ENCODE data around the gene TLR2. TPM values are rescaled to one million over a fixed set of nuclear protein-coding genes. Genes with fewer than 3 reads are reported as not detected.

The TLR2 gene
- total RNA-seq, 1 experiment from 2014 or later = 1.1 TPM

DNA sequence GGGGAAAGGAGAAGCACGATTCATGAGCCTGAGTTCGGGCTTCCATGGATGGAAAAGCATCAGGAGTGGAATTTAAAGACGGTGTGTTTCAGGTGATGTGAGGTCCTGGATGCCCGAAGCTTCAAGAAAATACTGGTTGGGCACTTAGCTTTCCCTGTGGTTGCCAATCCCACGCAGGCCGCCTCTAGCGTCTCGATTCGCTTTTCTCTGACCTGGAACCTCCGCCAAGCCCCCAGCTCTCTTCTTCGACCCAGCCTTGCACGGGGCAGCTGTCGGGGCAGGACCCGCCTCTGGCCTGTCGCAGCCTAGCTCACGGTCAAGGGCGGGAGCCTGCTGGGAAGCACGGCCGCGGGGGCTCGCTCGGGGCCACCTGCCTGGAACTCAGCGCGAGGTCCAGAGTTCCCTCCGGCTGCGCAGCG lies 308 bp upstream of the TLR2 start:
- peaks cover 35% of the 10 kb centered on the region for H3K27me3 ChIP-seq (replicated peaks; ENCODE audit: insufficient read depth, low read depth, low read length, poor library complexity)
- CTCF ChIA-PET = no interaction called here
- BruUV-seq (replicated peaks) = no TSS peak
- POLR2A ChIA-PET (ENCODE audit: low non-redundant PET) = no interaction called here
- H3K4me3 ChIP-seq (ENCODE audit: low read depth, low read length, poor library complexity, severe bottlenecking) = peak overlapping the region; percentile 38
- intact Hi-C loops (cut with micrococcal nuclease; ENCODE audit: unreplicated experiment) = no loop called here
- H3K36me3 ChIP-seq (ENCODE audit: insufficient read depth, low read length, poor library complexity, severe bottlenecking) = no peaks in the 10 kb centered on the region
- peaks cover 6% of the 10 kb centered on the region for H3K4me1 ChIP-seq (ENCODE audit: insufficient read depth, low read length, poor library complexity, severe bottlenecking)
- no peak for TF ChIP-seq EZH2 (IDR thresholded peaks at IDR 0.05; ENCODE audit: borderline replicate concordance, low read depth, low read length, poor library complexity, severe bottlenecking)
- TF ChIP-seq, protein P1, sequence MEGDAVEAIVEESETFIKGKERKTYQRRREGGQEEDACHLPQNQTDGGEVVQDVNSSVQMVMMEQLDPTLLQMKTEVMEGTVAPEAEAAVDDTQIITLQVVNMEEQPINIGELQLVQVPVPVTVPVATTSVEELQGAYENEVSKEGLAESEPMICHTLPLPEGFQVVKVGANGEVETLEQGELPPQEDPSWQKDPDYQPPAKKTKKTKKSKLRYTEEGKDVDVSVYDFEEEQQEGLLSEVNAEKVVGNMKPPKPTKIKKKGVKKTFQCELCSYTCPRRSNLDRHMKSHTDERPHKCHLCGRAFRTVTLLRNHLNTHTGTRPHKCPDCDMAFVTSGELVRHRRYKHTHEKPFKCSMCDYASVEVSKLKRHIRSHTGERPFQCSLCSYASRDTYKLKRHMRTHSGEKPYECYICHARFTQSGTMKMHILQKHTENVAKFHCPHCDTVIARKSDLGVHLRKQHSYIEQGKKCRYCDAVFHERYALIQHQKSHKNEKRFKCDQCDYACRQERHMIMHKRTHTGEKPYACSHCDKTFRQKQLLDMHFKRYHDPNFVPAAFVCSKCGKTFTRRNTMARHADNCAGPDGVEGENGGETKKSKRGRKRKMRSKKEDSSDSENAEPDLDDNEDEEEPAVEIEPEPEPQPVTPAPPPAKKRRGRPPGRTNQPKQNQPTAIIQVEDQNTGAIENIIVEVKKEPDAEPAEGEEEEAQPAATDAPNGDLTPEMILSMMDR (conservative IDR thresholded peaks at IDR 0.05; ENCODE audit: low read depth, low read length) = no peak
- H3K9me3 ChIP-seq (ENCODE audit: low read depth, low read length, poor library complexity, severe bottlenecking) = peaks cover 16% of the 10 kb centered on the region
- no peak overlapping the region for H3K27ac ChIP-seq (ENCODE audit: low read depth, low read length, poor library complexity, severe bottlenecking)
- no peak for DNase-seq (ENCODE audit: low spot score)

DNA sequence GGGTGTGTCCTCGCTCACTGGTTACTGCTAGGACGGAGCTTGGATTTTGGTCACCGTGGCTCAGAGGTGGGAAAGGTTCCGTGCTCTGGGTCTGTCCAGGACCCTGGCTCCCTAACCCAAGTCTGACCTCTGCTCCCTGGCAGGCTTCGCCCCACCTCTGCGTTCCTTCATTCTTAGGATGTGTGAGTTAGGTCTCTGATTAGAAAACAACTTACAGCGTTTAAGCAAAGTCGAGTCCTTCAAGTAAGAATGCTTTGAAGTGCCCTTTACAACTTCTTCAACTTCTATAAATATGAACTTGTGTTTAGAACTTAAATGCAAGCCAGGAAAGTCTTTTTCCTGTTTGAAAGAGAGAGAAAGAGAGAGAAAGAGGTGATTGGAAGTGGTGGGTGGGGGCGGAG lies 891 bp downstream of the TLR2 start:
- CTCF ChIA-PET = no interaction called here
- POLR2A ChIA-PET (ENCODE audit: low non-redundant PET) = no interaction called here
- H3K27me3 ChIP-seq (replicated peaks; ENCODE audit: insufficient read depth, low read depth, low read length, poor library complexity) = peaks cover 35% of the 10 kb centered on the region

DNA sequence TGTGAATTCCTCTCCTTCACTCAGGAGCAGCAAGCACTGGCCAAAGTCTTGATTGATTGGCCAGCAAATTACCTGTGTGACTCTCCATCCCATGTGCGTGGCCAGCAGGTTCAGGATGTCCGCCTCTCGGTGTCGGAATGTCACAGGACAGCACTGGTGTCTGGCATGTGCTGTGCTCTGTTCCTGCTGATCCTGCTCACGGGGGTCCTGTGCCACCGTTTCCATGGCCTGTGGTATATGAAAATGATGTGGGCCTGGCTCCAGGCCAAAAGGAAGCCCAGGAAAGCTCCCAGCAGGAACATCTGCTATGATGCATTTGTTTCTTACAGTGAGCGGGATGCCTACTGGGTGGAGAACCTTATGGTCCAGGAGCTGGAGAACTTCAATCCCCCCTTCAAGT lies 20.4 kb downstream of the TLR2 start:
- TF ChIP-seq EZH2 (IDR thresholded peaks at IDR 0.05; ENCODE audit: borderline replicate concordance, low read depth, low read length, poor library complexity, severe bottlenecking) = no peak
- TF ChIP-seq, protein P1 (conservative IDR thresholded peaks at IDR 0.05; ENCODE audit: low read depth, low read length) = no peak
- Histone ChIP-seq H3K27me3 (replicated peaks; ENCODE audit: insufficient read depth, low read depth, low read length, poor library complexity) (no peaks in the 10 kb centered on the region), H3K4me3 (ENCODE audit: low read depth, low read length, poor library complexity, severe bottlenecking) (no peak overlapping the region), H3K9me3 (ENCODE audit: low read depth, low read length, poor library complexity, severe bottlenecking) (no peaks in the 10 kb centered on the region), H3K36me3 (ENCODE audit: insufficient read depth, low read length, poor library complexity, severe bottlenecking) (no peaks in the 10 kb centered on the region), H3K27ac (ENCODE audit: low read depth, low read length, poor library complexity, severe bottlenecking) (no peak overlapping the region), H3K4me1 (ENCODE audit: insufficient read depth, low read length, poor library complexity, severe bottlenecking) (no peaks in the 10 kb centered on the region)
- ChIA-PET CTCF (no interaction called here), POLR2A (ENCODE audit: low non-redundant PET) (no interaction called here)
- BruUV-seq (replicated peaks) = no TSS peak
- no peak for DNase-seq (ENCODE audit: low spot score)
- intact Hi-C loops (cut with micrococcal nuclease; ENCODE audit: unreplicated experiment) = no loop called here

More for the DNA sequence above, 891 bp downstream of the TLR2 start:
- Histone ChIP-seq H3K36me3 (ENCODE audit: insufficient read depth, low read length, poor library complexity, severe bottlenecking) (no peaks in the 10 kb centered on the region), H3K9me3 (ENCODE audit: low read depth, low read length, poor library complexity, severe bottlenecking) (peaks cover 16% of the 10 kb centered on the region), H3K4me3 (ENCODE audit: low read depth, low read length, poor library complexity, severe bottlenecking) (peak overlapping the region; percentile 38), H3K27ac (ENCODE audit: low read depth, low read length, poor library complexity, severe bottlenecking) (no peak overlapping the region), H3K4me1 (ENCODE audit: insufficient read depth, low read length, poor library complexity, severe bottlenecking) (peaks cover 6% of the 10 kb centered on the region)
- BruUV-seq (replicated peaks) = no TSS peak
- TF ChIP-seq EZH2 (IDR thresholded peaks at IDR 0.05; ENCODE audit: borderline replicate concordance, low read depth, low read length, poor library complexity, severe bottlenecking) = no peak
- TF ChIP-seq, protein P1 (conservative IDR thresholded peaks at IDR 0.05; ENCODE audit: low read depth, low read length) = no peak
- intact Hi-C loops (cut with micrococcal nuclease; ENCODE audit: unreplicated experiment) = no loop called here
- no peak for DNase-seq (ENCODE audit: low spot score)
